MM.1S (cell line): ENCODE results near the gene MYADM.
"Not testable (repeated sequence)": the region's sequence is repeated elsewhere in the genome, so short reads cannot be mapped to it uniquely, and the experiment has no call there.

Experiments
- CTCF ChIP-seq: fragments of 300-600 bp; sonication (generic); IDR thresholded peaks from 2 replicates; pipeline ENCODE4 v1.5.1; 2016; ENCODE audit warnings: antibody characterized with exemption, low read length, mixed read lengths
- EZH2phosphoT487 ChIP-seq: fragments of 300-600 bp; sonication (generic); IDR thresholded peaks from 2 replicates; pipeline ENCODE4 v1.6.1; 2018; ENCODE audit warnings: antibody characterized with exemption, low read length

GRCh38 chr19:53832861-53833260 lies 34.8 kb upstream of the MYADM start:
- not testable (repeated sequence) for TF ChIP-seq CTCF, EZH2phosphoT487
